Measurements from ENCODE around the gene EXOSC6. TPM values are rescaled to one million over a fixed set of nuclear protein-coding genes. Genes with fewer than 3 reads are reported as not detected.

The EXOSC6 gene
- total RNA-seq, 1 experiment from 2014 or later: 41.6 TPM

GRCh38 chr16:70254965-70255286, 3.2 kb upstream of the EXOSC6 start:
- Histone ChIP-seq H2BK12ac (ENCODE audit: insufficient read length, low read depth, low read length) (no peak overlapping the region), H3K14ac (ENCODE audit: insufficient read depth, low read length) (no peak overlapping the region), H4K91ac (ENCODE audit: insufficient read length, low read depth, low read length) (no peak overlapping the region), H3K23ac (ENCODE audit: insufficient read length, low read depth, low read length) (no peak overlapping the region), H3K79me2 (ENCODE audit: insufficient read depth, low read length) (peaks cover 2% of the 10 kb centered on the region; the same call in 1 of the 2 replicates), H3K9ac (ENCODE audit: extremely low read depth, insufficient read length, low read length) (no peak overlapping the region), H3K23me2 (ENCODE audit: insufficient read length, low read depth, low read length, poor library complexity, severe bottlenecking) (no peaks in the 10 kb centered on the region), H3K4me2 (ENCODE audit: insufficient read depth, insufficient read length, low read length) (no peak overlapping the region), H3K4ac (ENCODE audit: low read depth, low read length) (no peak overlapping the region), H3K18ac (ENCODE audit: insufficient read length, low read depth, low read length) (no peak overlapping the region), H2AK5ac (ENCODE audit: insufficient read length, low read length) (no peak overlapping the region), H3K9me3 (ENCODE audit: control insufficient read depth, low read depth, low read length) (no peaks in the 10 kb centered on the region), H2AFZ (ENCODE audit: low read length) (no peak overlapping the region), H4K8ac (replicated peaks; ENCODE audit: insufficient read length, low read depth, low read length) (no peak overlapping the region), H4K20me1 (ENCODE audit: control insufficient read depth, insufficient read depth, insufficient read length) (no peaks in the 10 kb centered on the region), H3K27me3 (ENCODE audit: insufficient read depth, low read length) (no peaks in the 10 kb centered on the region), H3T11ph (ENCODE audit: low read length) (no peak overlapping the region), H3K27ac (ENCODE audit: insufficient read length, low read depth, low read length) (no peak overlapping the region), H2BK120ac (ENCODE audit: low read depth, low read length, poor library complexity, severe bottlenecking) (no peak overlapping the region), H2BK15ac (ENCODE audit: low read depth, low read length) (no peak overlapping the region), H3K4me1 (ENCODE audit: insufficient read depth, low read length) (no peaks in the 10 kb centered on the region), H3K56ac (ENCODE audit: insufficient read length, low read depth, low read length) (no peak overlapping the region), H2BK20ac (ENCODE audit: low read depth, low read length, poor library complexity, severe bottlenecking) (no peak overlapping the region), H2BK5ac (ENCODE audit: insufficient read length, low read length) (no peak overlapping the region), H3K79me1 (ENCODE audit: insufficient read depth, low read depth, low read length, poor library complexity, severe bottlenecking) (no peaks in the 10 kb centered on the region), H4K5ac (ENCODE audit: insufficient read length, low read depth, low read length) (no peak overlapping the region)
- Mint-ChIP-seq H3K27ac (peak overlapping the region in 1 of 3 experiments; percentile 92; a peak in 3 of 7 replicates), H3K9me3 (no peaks in the 10 kb centered on the region), H3K4me3 (no peak overlapping the region), H3K27me3 (ENCODE audit: low read depth) (peaks cover 1% of the 10 kb centered on the region; the same call in 1 of the 2 replicates), H3K4me1 (peaks cover 5 to 8% of the 10 kb centered on the region in 2 experiments), H3K36me3 (ENCODE audit: insufficient read depth in 1 of 3, low read depth in 3 of 3) (peaks cover 55 to 88% (median 73%) of the 10 kb centered on the region in 3 experiments)
- WGBS (ENCODE audit: extremely low coverage, insufficient read length, low lambda C conversion rate): no CpG with 5 or more reads among the region's 12 CpGs
- DNase-seq: no peak
- TF ChIP-seq CTCF (conservative IDR thresholded peaks at IDR 0.05): no peak
